WTC11 (cell line): ENCODE measurements around the gene INPP5F.

ENCODE experiments used
- CREB1 ChIP-seq: sonication (generic); formaldehyde crosslinking; IDR thresholded peaks from 2 replicates; pipeline ENCODE4 v1.8.0; 2023; ENCODE audit warnings: mild to moderate bottlenecking, missing genetic modification reagents
- CTCF ChIP-seq: fragments of 200-600 bp; IDR thresholded peaks from 2 replicates; pipeline ENCODE4 v1.8.0; 2022; ENCODE audit warnings: antibody characterized with exemption
- EMX1 ChIP-seq: fragments of 250-450 bp; sonication (Bioruptor Pico); IDR thresholded peaks from 2 replicates; pipeline ENCODE4 v1.8.0; 2021; ENCODE audit warnings: mild to moderate bottlenecking
- NFATC4 ChIP-seq: fragments of 250-450 bp; sonication (Bioruptor Pico); IDR thresholded peaks from 2 replicates; pipeline ENCODE4 v1.9.0; 2021; ENCODE audit warnings: mild to moderate bottlenecking
- NFYB ChIP-seq: sonication (generic); formaldehyde crosslinking; conservative IDR thresholded peaks from 2 replicates; pipeline ENCODE4 v1.8.0; 2022; ENCODE audit warnings: low read depth, missing genetic modification reagents
- ZNF138 ChIP-seq: sonication (generic); formaldehyde crosslinking; conservative IDR thresholded peaks from 2 replicates; pipeline ENCODE4 v1.8.1; 2022; ENCODE audit warnings: mild to moderate bottlenecking, moderate library complexity, missing genetic modification reagents
- TF ChIP-seq, protein P1 (sequence below): sonication (generic); formaldehyde crosslinking; IDR thresholded peaks from 2 replicates; pipeline ENCODE4 v1.8.0; 2022; ENCODE audit warnings: mild to moderate bottlenecking, missing genetic modification reagents
- TF ChIP-seq, protein P2 (sequence below): sonication (generic); formaldehyde crosslinking; IDR thresholded peaks from 2 replicates; pipeline ENCODE4 v1.8.0; 2022; ENCODE audit warnings: mild to moderate bottlenecking, missing genetic modification reagents

- TF ChIP-seq NFYB (CRISPR knock-in tag) (no peak), ZNF138 (CRISPR knock-in tag) (no peak), CTCF (no peak), CREB1 (no peak), NFATC4 (CRISPR knock-in tag) (no peak), EMX1 (CRISPR knock-in tag) (no peak)
- TF ChIP-seq, protein P1, sequence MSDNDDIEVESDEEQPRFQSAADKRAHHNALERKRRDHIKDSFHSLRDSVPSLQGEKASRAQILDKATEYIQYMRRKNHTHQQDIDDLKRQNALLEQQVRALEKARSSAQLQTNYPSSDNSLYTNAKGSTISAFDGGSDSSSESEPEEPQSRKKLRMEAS, result no peak
- TF ChIP-seq, protein P2, sequence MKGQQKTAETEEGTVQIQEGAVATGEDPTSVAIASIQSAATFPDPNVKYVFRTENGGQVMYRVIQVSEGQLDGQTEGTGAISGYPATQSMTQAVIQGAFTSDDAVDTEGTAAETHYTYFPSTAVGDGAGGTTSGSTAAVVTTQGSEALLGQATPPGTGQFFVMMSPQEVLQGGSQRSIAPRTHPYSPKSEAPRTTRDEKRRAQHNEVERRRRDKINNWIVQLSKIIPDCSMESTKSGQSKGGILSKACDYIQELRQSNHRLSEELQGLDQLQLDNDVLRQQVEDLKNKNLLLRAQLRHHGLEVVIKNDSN (CRISPR knock-in tag), result no peak
These were observed 8.8 kb downstream of the INPP5F start for GRCh38 chr10:119734396-119735332.
